Fibroblast of lung (primary cell): ENCODE measurements around the gene CCDC192. TPM values are rescaled to one million over a fixed set of nuclear protein-coding genes. Genes with fewer than 3 reads are reported as not detected.

Experiments used
- DNase-seq, 2 donors: peaks; one replicate each; pipeline versions ENCODE4 v3.0.0 to v3.0.0-alpha.2; 2010; ENCODE audit warnings: low read depth in 2 of 2
- H2AFZ ChIP-seq: 2 replicates; pipeline ENCODE4 v1.5.1; 2012; ENCODE audit warnings: low read length, control low read depth, inconsistent platforms
- H3K27ac ChIP-seq: 2 replicates; pipeline ENCODE4 v1.5.1; 2011; ENCODE audit warnings: low read length, control low read depth; ENCODE audit not compliant: insufficient read depth
- H3K27me3 ChIP-seq: 2 replicates; pipeline ENCODE4 v1.5.1; 2011; ENCODE audit warnings: mild to moderate bottlenecking, low read length; ENCODE audit not compliant: control insufficient read depth, insufficient read depth
- H3K36me3 ChIP-seq: 2 replicates; pipeline ENCODE4 v1.5.1; 2011; ENCODE audit warnings: low read length; ENCODE audit not compliant: control insufficient read depth, insufficient read depth
- H3K4me1 ChIP-seq: 2 replicates; pipeline ENCODE4 v1.5.1; 2011; ENCODE audit warnings: low read length; ENCODE audit not compliant: control insufficient read depth, insufficient read depth; ENCODE audit errors: extremely low read depth
- H3K4me2 ChIP-seq: 2 replicates; pipeline ENCODE4 v1.5.1; 2011; ENCODE audit warnings: low read length, control low read depth; ENCODE audit not compliant: insufficient read depth; ENCODE audit errors: extremely low read depth
- H3K4me3 ChIP-seq, 4 experiments: fragments of 200-600 bp in 1 of 4; sonication (generic) in 1 of 4; replicated peaks in 1 of 4; 2 replicates each; pipeline ENCODE4 v1.5.1; 2011 to 2016; ENCODE audit warnings: low read length in 4 of 4, low read depth in 3 of 4, mild to moderate bottlenecking in 3 of 4, control low read depth in 2 of 4, inconsistent platforms in 1 of 4, mixed read lengths in 1 of 4; ENCODE audit not compliant: insufficient read depth in 1 of 4; ENCODE audit errors: control extremely low read depth in 1 of 4
- H3K79me2 ChIP-seq: 2 replicates; pipeline ENCODE4 v1.5.1; 2012; ENCODE audit warnings: mild to moderate bottlenecking, low read length, inconsistent platforms; ENCODE audit not compliant: control insufficient read depth, insufficient read depth
- H3K9ac ChIP-seq: 2 replicates; pipeline ENCODE4 v1.5.1; 2011; ENCODE audit warnings: mild to moderate bottlenecking, low read length, control low read depth; ENCODE audit not compliant: insufficient read depth
- H3K9me3 ChIP-seq: 2 replicates; pipeline ENCODE4 v1.5.1; 2012; ENCODE audit warnings: low read depth, low read length; ENCODE audit not compliant: control insufficient read depth, insufficient read depth
- H4K20me1 ChIP-seq: 2 replicates; pipeline ENCODE4 v1.5.1; 2011; ENCODE audit warnings: low read length; ENCODE audit not compliant: control insufficient read depth, insufficient read depth; ENCODE audit errors: extremely low read depth
- CTCF ChIP-seq, 2 donors: IDR thresholded peaks in 1 of 2; conservative IDR thresholded peaks in 1 of 2; 1 replicate in 1 of 2; 2 replicates in 1 of 2; pipeline ENCODE4 v1.5.1; 2011 to 2012; ENCODE audit warnings: low read length in 2 of 2, control low read depth in 1 of 2, inconsistent platforms in 1 of 2, low read depth in 1 of 2, mild to moderate bottlenecking in 1 of 2
- EZH2 ChIP-seq: IDR thresholded peaks from 2 replicates; pipeline ENCODE4 v1.5.1; 2012; ENCODE audit warnings: low read length, control low read depth, mild to moderate bottlenecking; ENCODE audit errors: missing control alignments
- polyA plus RNA-seq, 2 donors: library from polyadenylated mRNA; depleted of rRNA in 1 of 2; stranded (reverse) in 1 of 2; unstranded in 1 of 2; fragments of >200 nt; gene quantifications; 2 replicates each; pipeline ENCODE4 v1.2.1, GENCODE V29; 2011 to 2012; ENCODE audit warnings: missing spikeins in 1 of 2
- total RNA-seq: library from RNA; depleted of rRNA; stranded (reverse); fragments of >200 nt; gene quantifications from 2 replicates; pipeline ENCODE4 v1.2.1, GENCODE V29; 2014

The CCDC192 gene
- total and polyA plus RNA-seq, 2 donors (not counting 1 experiment from before 2014, with no cell fraction given): not detected

GRCh38 chr5:127769386-127769785 lies 66.2 kb downstream of the CCDC192 start:
- no peak for TF ChIP-seq EZH2
- no peak for TF ChIP-seq CTCF (conservative IDR thresholded peaks at IDR 0.05 in 1 of 2, IDR thresholded peaks at IDR 0.05 in 1 of 2; ENCODE audit: low read depth in 1 of 2, low read length in 2 of 2)
- Histone ChIP-seq H3K4me1 (no peaks in the 10 kb centered on the region), H3K36me3 (no peaks in the 10 kb centered on the region), H2AFZ (no peak overlapping the region), H3K4me2 (no peak overlapping the region), H3K27ac (no peak overlapping the region), H3K9ac (no peak overlapping the region), H3K27me3 (no peaks in the 10 kb centered on the region), H4K20me1 (no peaks in the 10 kb centered on the region), H3K4me3 (no peak overlapping the region), H3K79me2 (no peaks in the 10 kb centered on the region), H3K9me3 (no peaks in the 10 kb centered on the region)
- DNase-seq: no peak

- no peaks in the 10 kb centered on the region for H3K79me2 ChIP-seq
- no peak overlapping the region for H3K4me3 ChIP-seq
- no peaks in the 10 kb centered on the region for H3K9me3 ChIP-seq
- no peak for TF ChIP-seq CTCF (conservative IDR thresholded peaks at IDR 0.05 in 1 of 2, IDR thresholded peaks at IDR 0.05 in 1 of 2; ENCODE audit: low read depth in 1 of 2, low read length in 2 of 2)
- no peak for TF ChIP-seq EZH2
- no peak for DNase-seq
- no peaks in the 10 kb centered on the region for H3K27me3 ChIP-seq
- no peak overlapping the region for H2AFZ ChIP-seq
- no peak overlapping the region for H3K4me2 ChIP-seq
- H3K9ac ChIP-seq: no peak overlapping the region
- no peaks in the 10 kb centered on the region for H4K20me1 ChIP-seq
- no peaks in the 10 kb centered on the region for H3K36me3 ChIP-seq
- no peaks in the 10 kb centered on the region for H3K4me1 ChIP-seq
- no peak overlapping the region for H3K27ac ChIP-seq
Observed at GRCh38 chr5:127770272-127770671, 67.1 kb downstream of the CCDC192 start.

GRCh38 chr5:127772531-127772930 lies 69.3 kb downstream of the CCDC192 start:
- no peak for DNase-seq

More at GRCh38 chr5:127772531-127772930, 69.3 kb downstream of the CCDC192 start:
- no peaks in the 10 kb centered on the region for H4K20me1 ChIP-seq
- no peaks in the 10 kb centered on the region for H3K36me3 ChIP-seq
- H2AFZ ChIP-seq: no peak overlapping the region
- TF ChIP-seq EZH2: no peak
- TF ChIP-seq CTCF (conservative IDR thresholded peaks at IDR 0.05 in 1 of 2, IDR thresholded peaks at IDR 0.05 in 1 of 2; ENCODE audit: low read depth in 1 of 2, low read length in 2 of 2): no peak
- H3K4me3 ChIP-seq: no peak overlapping the region
- no peak overlapping the region for H3K9ac ChIP-seq
- no peak overlapping the region for H3K27ac ChIP-seq
- no peaks in the 10 kb centered on the region for H3K9me3 ChIP-seq
- H3K27me3 ChIP-seq: no peaks in the 10 kb centered on the region
- no peaks in the 10 kb centered on the region for H3K79me2 ChIP-seq
- no peak overlapping the region for H3K4me2 ChIP-seq
- no peaks in the 10 kb centered on the region for H3K4me1 ChIP-seq
